Hair follicular keratinocyte (primary cell): ENCODE measurements around the gene TRIM21. TPM values are rescaled to one million over a fixed set of nuclear protein-coding genes. Genes with fewer than 3 reads are reported as not detected.

Experiments used
- total RNA-seq: library from RNA; depleted of rRNA; stranded (reverse); fragments of >200 nt; gene quantifications from 2 replicates; pipeline ENCODE4 v1.2.3, GENCODE V29; 2015

Gene TRIM21
- 15.9 and 18.8 TPM in 2 replicates for total RNA-seq

GRCh38 chr11:4393209-4393857 lies at the start of gene TRIM21:
Gene TRIM21 (minus strand): TSS chr11:4393702. CDS start chr11:4390409, 3,293 bp downstream.

DNA sequence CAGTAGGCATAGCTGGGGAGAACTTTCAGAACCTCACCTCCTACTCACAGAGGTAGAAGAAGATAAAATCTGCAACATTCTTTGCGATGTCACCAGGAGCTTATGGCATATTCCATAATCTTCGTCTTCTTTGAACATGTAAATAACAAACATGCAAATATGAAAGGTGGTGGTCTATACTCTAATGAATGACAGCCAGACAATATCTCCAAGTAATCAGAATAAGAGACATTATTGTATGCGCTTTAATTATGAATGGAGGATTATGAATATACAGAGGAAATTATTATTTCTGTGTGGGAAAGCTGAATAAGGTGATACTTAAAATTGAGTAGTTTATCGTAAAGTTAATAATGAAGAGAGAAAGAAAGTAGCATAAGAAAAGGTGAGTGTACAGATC lies 25.2 kb downstream of the TRIM21 start, which contains the start of gene OR52B4:
TSS of gene OR52B4 (minus strand) at position 101 of the 400 bp plus-strand sequence. CDS start at position 10, 91 bp downstream.

Other genes starting within 250 kb of the TRIM21 start
- not detected in 2 replicates for gene OR52B4, start 25.3 kb downstream of the TRIM21 start, total RNA-seq
- gene OR52K2, start 55.6 kb upstream of the TRIM21 start, total RNA-seq, result not detected in 2 replicates
- not detected in 2 replicates for gene OR52K1, start 88.9 kb upstream of the TRIM21 start, total RNA-seq
- not detected in 2 replicates for gene OR52M1, start 151.5 kb upstream of the TRIM21 start, total RNA-seq
- gene OR52I2, start 188.0 kb upstream of the TRIM21 start, total RNA-seq, result not detected in 2 replicates
- gene OR52I1, start 200.3 kb upstream of the TRIM21 start, total RNA-seq, result not detected in 2 replicates
- 7.3 and 10.9 TPM in 2 replicates for gene TRIM68, start 214.5 kb upstream of the TRIM21 start, total RNA-seq
- not detected in 2 replicates for gene OR51D1, start 243.8 kb upstream of the TRIM21 start, total RNA-seq